Endothelial cell of umbilical vein (primary cell): ENCODE measurements around the gene HSPA14. TPM values are rescaled to one million over a fixed set of nuclear protein-coding genes. Genes with fewer than 3 reads are reported as not detected.

Experiments
- BruUV-seq: library from RNA; stranded (reverse); fragments of 400-500 nt; replicated peaks from 2 replicates; lab custom pipeline; 2021; lab: Mats Ljungman, UMichigan
- CTCF ChIA-PET: fragments of 300-600, 350-600 bp; sonication (Branson Sonifier 250); formaldehyde crosslinking; loops from one replicate; lab custom pipeline; 2021; ENCODE audit warnings: antibody characterized with exemption, inconsistent platforms; lab: Charles Lee
- POLR2A ChIA-PET: fragments of 300-600, 350-600 bp; sonication (Branson Sonifier 250); formaldehyde crosslinking; loops from one replicate; lab custom pipeline; 2021; ENCODE audit warnings: antibody characterized with exemption, inconsistent platforms; lab: Charles Lee
- DNase-seq: peaks from one replicate; pipeline ENCODE4 v3.0.0-alpha.2; 2011; ENCODE audit warnings: low read depth, low spot score
- FAIRE-seq: peaks from 2 replicates; lab custom pipeline; 2011; peaks lifted over from hg19 to GRCh38; lab: Jason Lieb, UNC
- H2AFZ ChIP-seq: 2 replicates; pipeline ENCODE4 v1.6.0; 2012; ENCODE audit warnings: low read depth, low read length, control low read depth, inconsistent platforms
- H3K27ac ChIP-seq: 2 replicates; pipeline ENCODE4 v1.5.1; 2011; ENCODE audit warnings: low read depth, mild to moderate bottlenecking, control low read depth, low read length, moderate library complexity; ENCODE audit not compliant: insufficient read depth
- H3K27me3 ChIP-seq, 2 experiments: 2 replicates each; pipeline versions ENCODE4 v1.6.0 to v1.6.1; 2011; ENCODE audit warnings: low read length in 2 of 2, mixed read lengths in 1 of 2; ENCODE audit not compliant: control insufficient read depth in 2 of 2, insufficient read depth in 2 of 2
- H3K36me3 ChIP-seq, 2 experiments: 2 replicates in 1 of 2; 3 replicates in 1 of 2; pipeline ENCODE4 v1.5.1; 2011; ENCODE audit warnings: low read length in 2 of 2, mild to moderate bottlenecking in 1 of 2, moderate library complexity in 1 of 2; ENCODE audit not compliant: control insufficient read depth in 2 of 2, insufficient read depth in 2 of 2; ENCODE audit errors: extremely low read depth in 1 of 2
- H3K4me1 ChIP-seq: 3 replicates; pipeline ENCODE4 v1.5.1; 2011; ENCODE audit warnings: mild to moderate bottlenecking, low read length; ENCODE audit not compliant: control insufficient read depth, insufficient read depth; ENCODE audit errors: extremely low read depth
- H3K4me2 ChIP-seq: 2 replicates; pipeline ENCODE4 v1.6.1; 2011; ENCODE audit warnings: low read length, control low read depth, mixed read lengths; ENCODE audit not compliant: insufficient read depth
- H3K4me3 ChIP-seq, 3 experiments: fragments of 200-600 bp in 1 of 3; sonication (generic), shearing (Covaris generic) in 1 of 3; replicated peaks in 1 of 3; 2 replicates each; pipeline ENCODE4 v1.5.1; 2011 to 2016; ENCODE audit warnings: control low read depth in 3 of 3, low read length in 3 of 3, mild to moderate bottlenecking in 2 of 3, inconsistent platforms in 1 of 3, low read depth in 1 of 3, moderate library complexity in 1 of 3; ENCODE audit not compliant: insufficient read depth in 1 of 3
- H3K79me2 ChIP-seq: 2 replicates; pipeline ENCODE4 v1.6.0; 2012; ENCODE audit warnings: low read length, inconsistent platforms; ENCODE audit not compliant: control insufficient read depth, insufficient read depth
- H3K9ac ChIP-seq: replicated peaks from 2 replicates; pipeline ENCODE3; 2011; ENCODE audit warnings: low read length, control low read depth; ENCODE audit not compliant: insufficient read depth; ENCODE audit errors: extremely low read depth
- H3K9me1 ChIP-seq: replicated peaks from 3 replicates; pipeline ENCODE4 v1.6.0; 2011; ENCODE audit warnings: mild to moderate bottlenecking, low read length; ENCODE audit not compliant: control insufficient read depth, insufficient read depth; ENCODE audit errors: extremely low read depth
- H3K9me3 ChIP-seq: replicated peaks from 2 replicates; pipeline ENCODE4 v1.5.1; 2012; ENCODE audit warnings: low read length, inconsistent platforms; ENCODE audit not compliant: control insufficient read depth, insufficient read depth
- H4K20me1 ChIP-seq: replicated peaks from 2 replicates; pipeline ENCODE3; 2011; ENCODE audit warnings: mild to moderate bottlenecking, low read length; ENCODE audit not compliant: control insufficient read depth, insufficient read depth; ENCODE audit errors: extremely low read depth
- CTCF ChIP-seq, 2 donors: IDR thresholded peaks; 1 replicate in 1 of 2; 2 replicates in 1 of 2; pipeline ENCODE4 v1.5.1; 2011; ENCODE audit warnings: low read length in 2 of 2, mild to moderate bottlenecking in 2 of 2, moderate library complexity in 2 of 2, control low read depth in 1 of 2, inconsistent platforms in 1 of 2, low read depth in 1 of 2; ENCODE audit not compliant: insufficient read depth in 1 of 2; ENCODE audit errors: extremely low read depth in 1 of 2
- EZH2 ChIP-seq: IDR thresholded peaks from 2 replicates; pipeline ENCODE4 v1.6.1; 2012; ENCODE audit warnings: borderline replicate concordance, low read depth, mild to moderate bottlenecking, moderate library complexity, low read length, inconsistent platforms; ENCODE audit not compliant: severe bottlenecking
- GATA2 ChIP-seq: IDR thresholded peaks from 2 replicates; pipeline ENCODE4 v1.7.0; 2011; ENCODE audit warnings: low read depth, mild to moderate bottlenecking, moderate library complexity, mixed read lengths, low read length; ENCODE audit not compliant: insufficient read length, insufficient read depth
- MAX ChIP-seq: IDR thresholded peaks from 2 replicates; pipeline ENCODE4 v1.6.1; 2011; ENCODE audit not compliant: insufficient read depth, insufficient read length
- MYC ChIP-seq: IDR thresholded peaks from one replicate; pipeline ENCODE4 v1.6.1; 2011; ENCODE audit warnings: mild to moderate bottlenecking, low read depth, low read length
- POLR2A ChIP-seq: IDR thresholded peaks from 2 replicates; pipeline ENCODE4 v1.6.1; 2012; ENCODE audit warnings: low read depth, mild to moderate bottlenecking, control low read depth, low read length
- dilution Hi-C: fragments of 300-500 bp; cut with MboI; formaldehyde crosslinking; loops from one replicate; pipeline ENCODE4 v1.15.0; 2019; ENCODE audit warnings: low sequenced_read_pairs; ENCODE audit not compliant: extremely low pct_ligation_motif_present
- intact Hi-C: fragments of 100-400 bp; cut with micrococcal nuclease; formaldehyde crosslinking; loops from one replicate; pipeline ENCODE4 v1.10.0; 2022
- polyA plus RNA-seq, 4 experiments: library from polyadenylated mRNA; depleted of rRNA in 3 of 4; stranded (reverse) in 3 of 4; unstranded in 1 of 4; fragments of >200 nt; gene quantifications; 2 replicates each; pipeline versions ENCODE4 v1.2.1 to v1.2.3, GENCODE V29; 2011 to 2012; ENCODE audit warnings: missing spikeins in 1 of 4
- total RNA-seq: library from RNA; stranded (reverse); gene quantifications from 2 replicates; pipeline ENCODE4 v1.2.3, GENCODE V29; 2021

Gene HSPA14
- total and polyA plus RNA-seq, 2 donors (not counting 3 experiments of a cell fraction or from before 2014, with no cell fraction given) = 7.6 to 15.7 TPM

GRCh38 chr10:14879124-14879927 is 41.2 kb downstream of the HSPA14 start:
- no TSS peak for BruUV-seq
- DNase-seq (no peak), FAIRE-seq (no peak)
- dilution Hi-C loops = no loop called here
- TF ChIP-seq POLR2A (no peak), MAX (no peak), CTCF (IDR thresholded peaks at IDR 0.05; ENCODE audit: extremely low read depth in 1 of 2, insufficient read depth in 1 of 2, low read depth in 1 of 2, low read length in 2 of 2) (no peak), MYC (no peak), EZH2 (no peak), GATA2 (no peak)
- Histone ChIP-seq H2AFZ (peak overlapping the region; percentile 85), H3K4me2 (peak overlapping the region; percentile 93), H4K20me1 (no peaks in the 10 kb centered on the region), H3K9me3 (no peaks in the 10 kb centered on the region), H3K27me3 (no peaks in the 10 kb centered on the region), H3K4me1 (peaks cover 20% of the 10 kb centered on the region), H3K4me3 (peak overlapping the region; percentile 88 to 97 (median 90)), H3K9me1 (no peaks in the 10 kb centered on the region), H3K79me2 (peaks cover 62% of the 10 kb centered on the region), H3K27ac (peak overlapping the region; percentile 69), H3K36me3 (no peaks in the 10 kb centered on the region), H3K9ac (peak overlapping the region; percentile 77)
- intact Hi-C loops = loop anchor here (2.0 to 10.0 kb wide), 3 partner anchors 79 to 205 kb away; partner anchors contain the start of genes ACBD7 and MEIG1
- ChIA-PET CTCF (interaction anchor here (0.8 to 2.7 kb wide), 5 partner anchors 9 to 74 kb away, joined by 3 to 16 read pairs (median 5); partner anchors contain the start of genes CDNF, DCLRE1C, HSPA14 and MSANTD7), POLR2A (interaction anchor here (1.7 kb wide), 1 partner anchor 42 kb away, joined by 8 read pairs; the partner anchor contains the start of genes CDNF, HSPA14 and MSANTD7)
